K562 (cell line): Measurements from ENCODE around the gene TMEM114. TPM values are rescaled to one million over a fixed set of nuclear protein-coding genes. Genes with fewer than 3 reads are reported as not detected.

Experiments used
- ATF4 ChIP-seq: fragments of 450-650 bp; formaldehyde crosslinking; IDR thresholded peaks from 2 replicates; pipeline ENCODE4 v1.4.0; 2022; ENCODE audit warnings: mild to moderate bottlenecking, moderate library complexity
- ATF7 ChIP-seq: fragments of 450-650 bp; IDR thresholded peaks from 2 replicates; pipeline ENCODE4 v1.7.1; 2014; ENCODE audit warnings: mild to moderate bottlenecking, moderate library complexity
- CTBP1 ChIP-seq: fragments of 450-650 bp; IDR thresholded peaks from 2 replicates; pipeline ENCODE4 v1.6.1; 2016; ENCODE audit warnings: borderline replicate concordance
- E2F4 ChIP-seq: sonication (generic); formaldehyde crosslinking; IDR thresholded peaks from 2 replicates; pipeline ENCODE4 v1.8.0; 2022; ENCODE audit warnings: mild to moderate bottlenecking, low read depth, missing genetic modification reagents
- KLF16 ChIP-seq: IDR thresholded peaks from 2 replicates; pipeline ENCODE4 v1.6.1; 2016; ENCODE audit warnings: antibody characterized with exemption
- MAFF ChIP-seq: IDR thresholded peaks from 2 replicates; pipeline ENCODE4 v1.6.1; 2012; ENCODE audit warnings: low read length, improper control_type of control experiment
- MLLT1 ChIP-seq, 2 experiments: fragments of 450-650 bp; IDR thresholded peaks; 2 replicates each; pipeline ENCODE4 v1.6.1; 2016
- POLR2H ChIP-seq: IDR thresholded peaks from 2 replicates; pipeline ENCODE4 v1.6.1; 2016; ENCODE audit warnings: missing genetic modification characterization, low read depth, mild to moderate bottlenecking, control low read depth, missing compliant biosample characterization, moderate library complexity
- SFPQ ChIP-seq: fragments of 200-400 bp; formaldehyde crosslinking; IDR thresholded peaks from 2 replicates; pipeline ENCODE4 v1.6.1; 2017; ENCODE audit warnings: mild to moderate bottlenecking, low read depth, low read length, moderate library complexity
- SRSF3 ChIP-seq: fragments of 200-400 bp; formaldehyde crosslinking; IDR thresholded peaks from 2 replicates; pipeline ENCODE4 v1.6.1; 2016; ENCODE audit warnings: mild to moderate bottlenecking, low read length, moderate library complexity; ENCODE audit not compliant: insufficient read depth
- TEAD2 ChIP-seq: fragments of 450-650 bp; IDR thresholded peaks from 2 replicates; pipeline ENCODE4 v1.6.1; 2016; ENCODE audit warnings: missing genetic modification characterization, control low read depth, missing compliant biosample characterization
- TGIF2 ChIP-seq: sonication (generic); formaldehyde crosslinking; IDR thresholded peaks from 2 replicates; pipeline ENCODE4 v1.8.1; 2022; ENCODE audit warnings: mild to moderate bottlenecking, missing genetic modification reagents, moderate library complexity
- ZBTB1 ChIP-seq: sonication (generic); formaldehyde crosslinking; IDR thresholded peaks from 2 replicates; pipeline ENCODE4 v1.8.1; 2023; ENCODE audit warnings: missing genetic modification reagents, low read depth, mild to moderate bottlenecking, borderline replicate concordance
- ZNF316 ChIP-seq: fragments of 450-650 bp; IDR thresholded peaks from 2 replicates; pipeline ENCODE4 v1.6.1; 2016
- ZNF77 ChIP-seq: fragments of 250-450 bp; sonication (Bioruptor Pico); IDR thresholded peaks from 2 replicates; pipeline ENCODE4 v1.5.0; 2020
- polyA plus RNA-seq, 8 experiments: library from polyadenylated mRNA; depleted of rRNA in 4 of 8; stranded (reverse) in 5 of 8; unstranded in 3 of 8; fragments of >200 nt; fragmentation: Nextera tagmentation in 2 of 8; fragmentation: Illumina TruSeq in 1 of 8; extraction: Ambion mirVana in 2 of 8; extraction: Trizol in 1 of 8; gene quantifications; 2 replicates each; pipeline versions ENCODE4 v1.2.1 to v1.2.3, GENCODE V29; 2011 to 2014; ENCODE audit warnings: inconsistent platforms in 1 of 8, missing spikeins in 1 of 8
- total RNA-seq, 7 experiments: library from RNA; depleted of rRNA in 6 of 7; stranded (reverse); fragments of >200 nt in 6 of 7; fragmentation: Illumina TruSeq in 2 of 7; extraction: Trizol in 2 of 7; gene quantifications; 2 replicates each; pipeline versions ENCODE4 v1.2.1 to v1.2.3, GENCODE V29; 2011 to 2021; ENCODE audit warnings: low replicate concordance in 1 of 7
- TF ChIP-seq, protein P1 (sequence below): sonication (generic); formaldehyde crosslinking; IDR thresholded peaks from 2 replicates; pipeline ENCODE4 v1.8.0; 2022; ENCODE audit warnings: mild to moderate bottlenecking, missing genetic modification reagents
- TF ChIP-seq, protein P2 (sequence below): sonication (generic); formaldehyde crosslinking; IDR thresholded peaks from 2 replicates; pipeline ENCODE4 v1.8.0; 2022; ENCODE audit warnings: missing genetic modification reagents, mild to moderate bottlenecking, borderline replicate concordance
- TF ChIP-seq, protein P3 (sequence below), 3 experiments: IDR thresholded peaks in 2 of 3; conservative IDR thresholded peaks in 1 of 3; 2 replicates each; pipeline ENCODE4 v1.5.1; 2011 to 2012; ENCODE audit warnings: low read length in 3 of 3, mild to moderate bottlenecking in 3 of 3, control low read depth in 2 of 3, improper control_type of control experiment in 1 of 3, inconsistent platforms in 1 of 3, low read depth in 1 of 3, mixed read lengths in 1 of 3, moderate library complexity in 1 of 3; ENCODE audit not compliant: insufficient read depth in 2 of 3

Gene TMEM114
- total and polyA plus RNA-seq, 9 of the 15 experiments (the other 6 are each of a cell fraction or from before 2014, with no cell fraction given): not detected

DNA sequence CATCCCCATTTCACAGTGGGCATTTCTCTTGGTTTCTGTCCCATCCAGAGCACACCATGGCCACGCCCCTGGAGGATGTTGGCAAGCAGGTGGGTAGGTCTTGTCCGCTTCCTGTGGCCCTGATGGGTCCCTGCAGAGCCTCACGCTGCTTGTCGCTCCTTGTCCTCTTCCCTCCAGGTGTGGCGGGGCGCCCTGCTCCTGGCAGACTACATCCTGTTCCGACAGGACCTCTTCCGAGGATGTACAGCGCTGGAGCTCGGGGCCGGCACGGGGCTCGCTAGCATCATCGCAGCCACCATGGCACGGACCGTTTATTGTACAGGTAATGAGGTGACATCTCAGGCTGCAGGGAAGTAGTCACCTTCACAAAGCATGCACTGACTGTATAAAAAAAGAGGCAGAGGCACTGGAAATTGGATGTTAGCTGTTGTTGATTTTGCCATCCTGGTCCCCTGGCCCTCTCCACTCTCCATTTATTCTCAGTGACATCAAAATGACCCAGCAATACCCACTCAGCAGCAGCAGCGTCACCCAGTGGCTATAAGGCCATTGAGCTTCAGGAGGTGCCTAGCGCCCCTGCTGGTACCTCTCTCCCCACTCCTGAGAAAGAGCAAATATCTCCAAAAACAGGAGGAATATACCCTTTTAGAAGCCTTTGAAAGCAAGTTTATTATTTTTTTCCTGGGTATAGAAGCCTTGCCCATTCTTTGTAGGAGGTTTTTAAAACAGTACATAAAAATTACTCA lies 44.9 kb upstream of the TMEM114 start (continued):
- TF ChIP-seq SFPQ: no peak
- TF ChIP-seq ZNF316: peak; percentile 23; the same call in 1 of the 2 replicates
- TF ChIP-seq MAFF: peak; percentile 28; the same call in 1 of the 2 replicates
- TF ChIP-seq MLLT1 (IDR thresholded peaks at IDR 0.05): peak in 1 of 2 experiments; percentile 70; a peak in 1 of 4 replicates
- no peak for TF ChIP-seq POLR2H (tag)
- no peak for TF ChIP-seq TGIF2
- peak; percentile 56; the same call in 1 of the 2 replicates for TF ChIP-seq KLF16
- TF ChIP-seq, protein P1, sequence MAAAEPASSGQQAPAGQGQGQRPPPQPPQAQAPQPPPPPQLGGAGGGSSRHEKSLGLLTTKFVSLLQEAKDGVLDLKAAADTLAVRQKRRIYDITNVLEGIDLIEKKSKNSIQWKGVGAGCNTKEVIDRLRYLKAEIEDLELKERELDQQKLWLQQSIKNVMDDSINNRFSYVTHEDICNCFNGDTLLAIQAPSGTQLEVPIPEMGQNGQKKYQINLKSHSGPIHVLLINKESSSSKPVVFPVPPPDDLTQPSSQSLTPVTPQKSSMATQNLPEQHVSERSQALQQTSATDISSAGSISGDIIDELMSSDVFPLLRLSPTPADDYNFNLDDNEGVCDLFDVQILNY (CRISPR knock-in tag): no peak
- TF ChIP-seq E2F4 (CRISPR knock-in tag): no peak
- no peak for TF ChIP-seq CTBP1
- TF ChIP-seq ATF4 (CRISPR knock-in tag): no peak
- TF ChIP-seq, protein P2, sequence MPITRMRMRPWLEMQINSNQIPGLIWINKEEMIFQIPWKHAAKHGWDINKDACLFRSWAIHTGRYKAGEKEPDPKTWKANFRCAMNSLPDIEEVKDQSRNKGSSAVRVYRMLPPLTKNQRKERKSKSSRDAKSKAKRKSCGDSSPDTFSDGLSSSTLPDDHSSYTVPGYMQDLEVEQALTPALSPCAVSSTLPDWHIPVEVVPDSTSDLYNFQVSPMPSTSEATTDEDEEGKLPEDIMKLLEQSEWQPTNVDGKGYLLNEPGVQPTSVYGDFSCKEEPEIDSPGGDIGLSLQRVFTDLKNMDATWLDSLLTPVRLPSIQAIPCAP (CRISPR knock-in tag): no peak
- TF ChIP-seq, protein P3, sequence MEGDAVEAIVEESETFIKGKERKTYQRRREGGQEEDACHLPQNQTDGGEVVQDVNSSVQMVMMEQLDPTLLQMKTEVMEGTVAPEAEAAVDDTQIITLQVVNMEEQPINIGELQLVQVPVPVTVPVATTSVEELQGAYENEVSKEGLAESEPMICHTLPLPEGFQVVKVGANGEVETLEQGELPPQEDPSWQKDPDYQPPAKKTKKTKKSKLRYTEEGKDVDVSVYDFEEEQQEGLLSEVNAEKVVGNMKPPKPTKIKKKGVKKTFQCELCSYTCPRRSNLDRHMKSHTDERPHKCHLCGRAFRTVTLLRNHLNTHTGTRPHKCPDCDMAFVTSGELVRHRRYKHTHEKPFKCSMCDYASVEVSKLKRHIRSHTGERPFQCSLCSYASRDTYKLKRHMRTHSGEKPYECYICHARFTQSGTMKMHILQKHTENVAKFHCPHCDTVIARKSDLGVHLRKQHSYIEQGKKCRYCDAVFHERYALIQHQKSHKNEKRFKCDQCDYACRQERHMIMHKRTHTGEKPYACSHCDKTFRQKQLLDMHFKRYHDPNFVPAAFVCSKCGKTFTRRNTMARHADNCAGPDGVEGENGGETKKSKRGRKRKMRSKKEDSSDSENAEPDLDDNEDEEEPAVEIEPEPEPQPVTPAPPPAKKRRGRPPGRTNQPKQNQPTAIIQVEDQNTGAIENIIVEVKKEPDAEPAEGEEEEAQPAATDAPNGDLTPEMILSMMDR (IDR thresholded peaks at IDR 0.05 in 2 of 3, conservative IDR thresholded peaks at IDR 0.05 in 1 of 3; ENCODE audit: insufficient read depth in 2 of 3, low read depth in 1 of 3, low read length in 3 of 3): peak; percentile 96 to 100 (median 100)
- no peak for TF ChIP-seq TEAD2 (tag)
- no peak for TF ChIP-seq ZBTB1
- TF ChIP-seq ATF7: 0 out of 2 replicates have a peak, but pooled peaks have one; percentile 19
- TF ChIP-seq SRSF3: no peak
- TF ChIP-seq ZNF77 (CRISPR knock-in tag): no peak
